HG03521 (cell line): ENCODE results near the gene CLSTN2.

Experiments used
- ATAC-seq: cut with Tn5 transposase; IDR thresholded peaks from one replicate; pipeline ENCODE4 v1.9.1; 2021; ENCODE audit warnings: mild to moderate bottlenecking, moderate library complexity; ENCODE audit not compliant: unreplicated experiment

The CLSTN2 gene

DNA sequence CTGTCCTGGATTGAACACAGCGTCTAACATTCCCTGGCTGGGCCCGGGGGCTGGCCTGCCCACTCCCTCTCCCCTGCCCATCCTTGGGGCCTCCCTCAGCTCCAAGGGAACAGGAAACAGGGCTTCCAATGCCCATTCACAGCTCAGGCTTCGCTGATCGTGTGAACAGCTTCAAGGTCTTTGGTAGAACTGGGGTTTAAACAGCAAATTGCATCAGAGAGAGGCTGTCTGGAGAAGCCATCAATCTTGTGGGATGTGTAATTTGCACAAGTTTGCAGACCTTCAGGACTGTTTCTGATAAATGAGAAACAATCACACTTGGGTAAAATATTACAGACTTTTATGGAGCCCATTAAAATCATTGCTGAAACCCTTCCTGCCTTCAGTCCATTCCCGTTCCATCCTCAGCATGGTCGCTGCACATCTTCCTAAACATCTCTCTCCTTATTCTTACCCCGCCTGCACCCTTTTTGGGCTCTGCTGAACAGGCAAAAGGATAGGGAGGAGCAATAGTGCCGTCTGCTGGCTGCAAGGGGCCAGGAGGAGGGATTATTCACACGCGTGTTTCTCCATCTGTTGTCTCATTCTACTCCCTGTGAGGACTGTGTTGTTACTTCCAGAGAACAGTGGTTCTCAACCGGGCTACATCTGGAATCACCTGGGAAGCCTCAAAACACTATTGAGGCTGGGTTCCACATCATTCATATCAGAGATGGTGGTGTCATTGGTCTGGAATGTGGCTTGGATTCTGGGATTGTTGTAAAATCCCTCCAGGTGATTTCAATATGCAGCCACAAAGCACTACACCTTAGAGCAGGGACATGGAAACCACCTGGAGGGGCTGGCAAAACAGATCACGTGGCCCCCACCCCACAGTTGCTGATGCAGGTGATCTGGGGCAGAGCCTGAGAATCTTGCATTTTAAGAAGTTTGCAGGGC is 116.3 kb downstream of the CLSTN2 start:
- ATAC-seq: no peak

DNA sequence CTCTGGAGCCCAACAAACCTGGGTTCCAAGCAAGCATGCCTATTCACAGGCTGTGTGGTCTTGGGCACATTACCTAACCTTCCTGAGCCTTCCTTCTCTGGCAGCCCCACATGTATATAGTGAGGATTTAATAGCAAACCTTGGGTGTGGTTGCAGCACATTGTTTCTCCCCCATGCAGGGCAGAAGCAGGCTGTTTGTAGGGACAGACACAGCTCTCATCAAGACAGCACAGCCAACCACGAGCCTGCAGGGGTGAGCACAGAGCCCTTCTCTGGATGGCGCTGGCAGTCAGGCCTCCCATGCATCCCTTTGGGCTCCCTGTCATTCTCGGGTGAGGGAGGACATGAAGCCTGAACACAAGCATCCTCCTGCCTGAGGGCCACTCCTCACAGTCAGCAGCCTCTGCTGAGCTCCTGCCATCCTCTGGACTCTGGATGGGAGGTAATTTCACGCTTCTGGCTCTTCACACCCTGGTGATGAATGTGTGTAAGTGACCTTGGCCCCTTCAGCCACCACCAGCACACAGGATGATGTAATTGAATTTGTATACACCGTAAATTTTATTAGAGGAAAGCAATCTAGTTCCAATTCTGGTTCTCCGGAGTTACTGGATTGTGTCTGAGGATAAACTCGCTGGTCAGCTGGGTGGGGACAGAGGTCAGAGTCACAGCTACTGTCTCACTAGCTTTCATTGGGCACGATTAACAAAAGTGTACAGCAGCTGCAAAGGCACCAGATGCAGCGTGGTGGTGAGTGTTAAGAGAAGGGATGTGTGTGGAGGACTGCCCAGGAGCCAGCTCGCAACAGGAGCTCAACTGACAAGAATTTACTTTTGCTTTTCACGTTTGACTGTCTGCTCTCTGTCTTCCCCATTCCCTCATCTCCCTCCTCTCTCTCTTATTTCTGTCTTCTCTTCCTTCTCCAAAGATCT is 118.1 kb downstream of the CLSTN2 start:
- ATAC-seq: no peak

DNA sequence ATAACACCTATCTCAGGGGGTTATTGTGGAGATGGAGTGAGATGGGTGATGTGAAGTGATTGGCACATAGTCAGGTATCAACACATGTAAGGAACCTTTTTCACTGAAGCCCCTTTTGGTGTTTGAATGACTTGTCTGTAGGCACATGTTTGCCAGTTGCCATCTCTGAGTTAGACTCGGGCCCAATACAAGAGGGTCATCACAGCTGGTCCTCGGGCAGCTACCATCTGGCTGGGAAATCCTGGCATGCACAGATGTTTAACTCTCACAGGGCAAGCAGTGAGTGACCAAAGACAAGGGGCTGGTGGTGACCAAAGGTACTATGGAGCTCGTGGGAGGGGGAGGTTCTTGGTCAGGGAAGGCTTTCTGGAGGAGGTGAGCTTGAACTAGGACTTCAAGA is 118.8 kb downstream of the CLSTN2 start:
- no peak for ATAC-seq

DNA sequence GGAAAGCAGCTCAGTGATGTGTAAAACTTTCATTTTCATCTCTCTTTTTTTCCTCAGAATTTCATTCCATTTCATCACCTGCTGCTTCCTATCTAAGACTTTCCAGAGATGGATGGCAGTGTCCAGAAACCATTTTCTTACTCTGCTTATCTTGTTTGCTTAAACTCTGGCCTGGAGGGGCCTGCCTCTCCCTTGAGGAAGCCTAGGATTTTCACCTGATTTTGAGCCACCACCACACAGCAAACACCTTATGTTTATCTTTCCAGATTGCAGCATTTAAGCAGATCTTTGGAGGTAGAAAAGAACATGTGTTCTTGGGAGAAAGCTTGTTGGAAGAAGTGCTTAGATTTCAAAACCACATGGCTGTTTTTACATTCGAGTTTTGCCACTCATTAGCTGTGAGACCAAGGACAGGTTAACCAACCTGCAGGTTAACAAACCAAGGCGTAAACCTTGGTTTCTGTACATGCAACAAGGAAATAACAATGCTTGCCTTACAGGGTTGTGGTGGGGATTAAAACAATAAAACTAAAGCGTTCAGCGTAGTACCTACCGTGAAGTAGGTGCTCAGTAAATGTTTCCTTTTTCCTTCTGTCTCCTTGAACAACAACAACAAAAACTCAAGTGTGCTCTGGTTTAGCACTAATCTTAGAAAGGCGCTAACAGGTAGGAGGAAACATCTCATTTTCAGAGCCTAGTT is 120.3 kb downstream of the CLSTN2 start:
- no peak for ATAC-seq

DNA sequence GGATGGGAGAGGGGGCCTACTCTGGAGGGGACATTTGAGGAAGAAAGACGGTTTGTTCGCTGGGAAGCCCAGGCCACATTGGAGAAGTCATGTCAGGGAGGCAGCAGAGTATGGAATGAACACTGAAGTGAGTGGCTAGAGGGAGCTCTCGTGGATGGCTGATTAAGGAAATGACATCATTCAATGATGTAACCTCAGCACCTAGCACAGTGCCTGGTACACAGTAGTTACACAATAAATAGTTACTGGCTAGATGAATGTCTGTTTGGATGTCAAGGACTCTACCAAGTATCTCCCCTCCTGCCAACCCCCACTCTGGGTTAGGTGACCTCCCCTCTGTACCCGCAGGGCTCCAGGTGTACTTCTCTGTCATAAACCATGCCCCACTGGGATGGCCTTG is 121.1 kb downstream of the CLSTN2 start:
- ATAC-seq: no peak

DNA sequence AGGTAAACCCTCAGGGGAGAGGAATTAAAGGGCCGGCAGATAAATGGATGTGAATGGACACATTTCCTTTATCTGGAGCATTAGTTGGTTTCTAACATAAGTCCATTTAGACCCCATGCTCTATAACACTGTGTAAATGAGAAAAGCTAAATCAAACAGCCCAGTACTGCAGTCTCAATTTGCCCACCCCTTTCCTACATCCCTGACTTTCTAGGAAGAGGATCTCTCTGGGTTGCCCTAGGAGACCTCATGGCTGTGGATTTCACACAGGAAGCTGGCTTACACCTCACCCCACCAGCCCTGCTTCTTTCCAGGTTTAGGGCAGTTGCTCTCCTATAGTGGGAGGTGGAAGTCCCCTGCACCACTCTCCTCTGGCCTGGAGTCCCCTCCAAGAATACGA is 126.2 kb downstream of the CLSTN2 start:
- no peak for ATAC-seq

DNA sequence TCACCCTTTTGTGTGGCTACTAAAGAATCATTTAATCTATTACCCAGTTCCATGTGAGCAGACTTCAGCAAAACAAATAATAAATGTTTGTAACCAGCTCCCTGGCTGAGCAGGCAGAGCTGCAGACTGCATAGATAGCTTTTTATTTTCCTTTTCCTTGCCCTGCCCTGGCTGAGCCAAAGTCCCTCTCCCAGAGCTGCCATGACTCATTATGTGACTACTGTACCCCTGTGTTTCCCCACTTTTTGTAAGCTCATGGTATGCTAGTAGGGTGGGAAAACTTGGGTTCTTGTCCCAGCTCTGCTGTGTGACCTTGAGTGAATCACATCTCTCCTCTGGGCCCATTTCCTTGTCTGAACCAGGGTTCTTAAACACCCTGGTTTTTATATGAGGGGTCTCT is 127.5 kb downstream of the CLSTN2 start:
- ATAC-seq: no peak

DNA sequence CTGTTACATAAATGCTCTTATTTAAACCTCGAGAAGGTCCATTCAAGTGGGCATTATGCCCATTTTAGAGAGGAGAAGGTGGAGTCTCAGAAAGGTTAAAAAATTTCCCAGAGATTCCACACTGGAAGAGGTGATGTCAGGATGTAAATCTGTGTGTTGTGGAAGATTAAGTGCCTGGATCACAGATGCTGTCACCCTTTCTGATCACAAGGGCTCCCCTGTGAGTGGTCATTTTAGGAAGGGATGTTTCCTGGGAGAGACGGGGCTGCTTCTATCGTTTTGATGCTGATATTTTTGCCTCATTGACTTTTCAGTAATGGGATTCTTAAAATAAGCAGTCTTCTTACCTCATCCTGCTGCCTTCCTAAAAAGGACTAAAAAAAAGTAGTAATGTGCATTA is 132.5 kb downstream of the CLSTN2 start:
- ATAC-seq: no peak

DNA sequence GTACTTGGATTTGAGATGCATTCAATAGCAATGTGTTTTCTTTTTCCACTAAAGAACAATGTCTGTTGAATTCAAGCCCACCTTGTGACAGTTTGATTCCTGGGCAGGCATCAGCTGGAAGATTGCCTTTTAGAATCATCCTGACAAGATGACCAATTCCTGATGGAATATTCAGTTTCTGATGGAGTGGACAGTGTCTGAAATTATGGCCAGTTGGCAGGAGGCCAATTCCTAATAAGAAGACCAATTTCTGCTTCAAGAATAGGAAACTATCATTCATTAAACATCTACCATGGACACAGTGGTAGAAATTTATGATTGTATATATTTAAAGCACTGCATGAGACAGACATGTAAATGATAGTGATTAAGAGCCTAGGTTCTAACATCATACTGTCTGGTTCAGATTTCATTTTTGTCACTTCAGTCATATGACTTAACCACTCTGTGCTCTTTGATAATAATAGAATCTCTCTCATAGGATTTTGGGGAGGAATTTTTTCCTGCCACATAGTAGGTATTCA is 133.6 kb downstream of the CLSTN2 start:
- no peak for ATAC-seq

DNA sequence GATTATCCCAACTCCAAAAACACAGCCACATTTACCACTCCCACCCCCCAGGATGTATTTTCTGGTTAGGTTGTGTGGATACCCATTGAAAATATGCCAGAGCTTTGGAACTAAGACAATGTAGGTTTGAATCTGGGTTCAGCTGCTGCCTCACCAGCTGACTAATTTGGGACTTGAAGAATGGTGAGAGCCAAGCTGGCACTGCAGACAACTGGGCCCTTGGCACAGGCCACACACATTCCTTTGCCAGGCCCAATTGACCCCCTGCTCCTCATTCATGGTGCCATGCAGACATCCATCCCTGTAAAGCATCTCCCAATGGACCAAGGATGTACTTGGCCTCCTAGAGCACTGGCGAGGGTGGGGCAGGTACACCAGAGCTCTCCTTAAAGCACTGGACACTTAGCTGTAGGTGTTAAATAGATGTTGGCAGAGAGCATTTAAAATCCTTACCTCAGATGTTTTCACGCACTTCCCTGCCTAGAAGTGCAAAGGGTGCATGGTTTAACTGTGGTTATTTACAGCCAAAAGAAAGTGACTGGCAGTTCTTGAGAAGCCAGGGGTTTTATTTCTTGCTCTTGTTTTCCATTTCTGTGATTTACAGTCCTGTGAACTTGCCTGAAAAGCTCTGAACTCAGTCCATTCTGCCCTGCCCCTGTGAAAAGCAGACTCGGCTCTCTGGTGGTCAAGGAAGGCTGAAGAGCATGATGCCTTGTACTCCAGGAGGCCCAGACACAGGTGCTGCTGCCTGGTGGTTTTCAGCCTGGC is 138.5 kb downstream of the CLSTN2 start:
- ATAC-seq: no peak

DNA sequence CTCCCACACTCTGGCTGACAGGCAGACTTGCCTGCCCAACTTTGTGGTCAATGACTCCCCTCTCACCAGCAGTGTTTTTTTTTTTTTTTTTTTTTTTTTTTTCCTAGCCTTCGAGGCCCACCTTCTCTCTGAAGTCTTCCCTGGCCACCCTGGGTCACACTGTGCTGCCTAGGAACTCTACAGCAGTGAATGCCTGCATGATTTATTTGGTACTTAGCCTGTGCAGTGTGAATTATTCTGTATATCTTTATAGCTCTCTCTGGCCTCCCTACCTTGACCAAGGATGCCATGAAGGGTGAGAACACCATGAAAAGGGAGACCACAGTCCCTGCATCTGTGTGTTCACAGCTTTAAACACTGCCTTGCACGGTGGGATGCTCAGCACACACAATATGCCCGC is 141.6 kb downstream of the CLSTN2 start:
- ATAC-seq: no peak

DNA sequence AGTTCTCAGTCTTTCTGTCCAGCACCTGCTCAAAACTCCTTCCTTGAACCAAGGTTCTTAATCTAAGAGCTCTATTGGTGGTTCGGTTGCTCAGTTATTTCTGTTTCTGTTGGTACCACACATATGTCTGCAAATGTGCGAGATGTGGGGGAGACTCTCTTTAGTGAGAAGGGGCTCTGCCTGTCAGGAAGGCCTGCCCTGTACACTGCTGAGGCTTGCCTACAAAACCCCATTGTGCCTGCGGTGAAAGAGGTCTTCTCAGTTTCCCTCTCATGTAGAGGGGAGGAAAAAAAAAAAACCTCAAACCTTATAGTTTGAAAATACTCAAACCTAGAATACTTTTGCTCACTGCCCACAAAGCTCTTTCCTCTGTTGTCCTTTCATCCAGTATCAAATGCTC is 142.4 kb downstream of the CLSTN2 start:
- no peak for ATAC-seq

DNA sequence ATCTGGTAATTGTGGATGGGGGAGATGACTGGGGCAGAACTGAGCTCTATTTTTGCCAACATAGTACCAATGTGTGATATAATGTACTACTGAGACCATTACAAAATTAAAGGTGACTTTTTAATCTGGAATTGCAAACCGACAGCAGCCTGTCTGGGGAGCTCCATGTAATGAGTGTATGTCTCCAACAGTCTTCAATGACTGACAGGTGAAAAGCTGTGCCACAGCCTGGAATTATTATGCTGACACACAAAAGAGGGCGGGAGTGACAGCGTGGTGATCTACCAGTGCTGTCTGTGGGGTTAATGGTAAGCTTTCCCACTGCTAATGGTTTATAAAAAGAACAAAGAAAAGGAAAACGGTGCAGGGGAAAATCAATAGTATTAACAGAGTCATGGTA is 143.4 kb downstream of the CLSTN2 start:
- ATAC-seq: no peak

DNA sequence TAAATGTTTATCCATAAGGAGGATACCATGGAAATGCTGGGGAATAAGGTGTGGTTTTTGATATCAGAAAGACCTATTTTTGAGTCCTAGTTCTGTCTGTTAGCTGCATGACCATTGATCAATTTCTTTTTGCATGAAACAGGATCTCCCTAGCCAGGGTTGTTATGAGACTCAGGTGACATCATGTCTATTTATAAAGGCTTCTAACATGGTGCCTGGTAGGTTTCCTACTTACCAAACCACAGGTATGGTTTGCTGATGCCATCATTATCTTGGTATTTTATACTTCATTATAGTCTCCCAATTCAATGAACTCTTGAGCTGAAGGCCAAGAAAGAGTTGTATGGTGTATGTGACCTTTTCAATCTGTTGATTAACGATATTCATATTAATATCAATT is 144.0 kb downstream of the CLSTN2 start:
- ATAC-seq: no peak

DNA sequence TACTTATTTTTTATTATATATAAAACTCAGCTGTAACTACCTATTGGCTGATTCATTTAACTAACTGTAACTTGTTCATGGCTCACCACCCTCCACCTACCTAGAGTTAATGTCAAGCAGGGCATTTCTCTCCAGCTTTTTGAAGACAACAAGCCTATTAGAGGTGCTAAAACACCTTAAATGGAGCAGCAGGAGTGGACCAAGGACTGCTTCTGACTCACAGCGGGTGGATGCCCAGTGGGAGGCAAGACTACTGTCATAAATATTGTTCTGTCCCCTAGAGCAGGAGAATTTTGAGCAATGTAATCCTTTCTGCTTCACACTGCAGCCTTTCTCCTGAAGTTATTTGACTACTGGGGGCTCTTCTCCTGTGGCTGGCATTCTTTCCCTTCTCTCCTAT is 146.9 kb downstream of the CLSTN2 start:
- ATAC-seq: no peak

DNA sequence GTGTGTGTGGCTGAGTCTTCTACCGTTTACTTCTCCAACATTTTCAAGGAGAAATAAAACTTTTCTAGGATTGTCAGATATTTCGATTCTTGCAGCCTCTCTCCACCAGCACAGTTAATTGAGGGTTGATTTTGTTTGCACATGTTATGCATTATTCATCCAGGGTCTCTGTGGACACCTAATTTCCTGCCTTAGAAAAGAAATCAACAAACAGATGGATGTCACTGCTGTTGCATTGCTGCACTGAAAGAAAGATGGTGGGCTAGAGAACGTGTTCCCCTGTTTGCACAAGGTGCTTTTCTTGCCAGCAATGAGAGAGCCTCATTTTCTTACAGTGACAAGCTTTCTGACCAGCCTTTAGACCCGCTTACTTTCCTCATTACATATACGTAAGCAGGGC is 150.0 kb downstream of the CLSTN2 start:
- ATAC-seq: no peak

DNA sequence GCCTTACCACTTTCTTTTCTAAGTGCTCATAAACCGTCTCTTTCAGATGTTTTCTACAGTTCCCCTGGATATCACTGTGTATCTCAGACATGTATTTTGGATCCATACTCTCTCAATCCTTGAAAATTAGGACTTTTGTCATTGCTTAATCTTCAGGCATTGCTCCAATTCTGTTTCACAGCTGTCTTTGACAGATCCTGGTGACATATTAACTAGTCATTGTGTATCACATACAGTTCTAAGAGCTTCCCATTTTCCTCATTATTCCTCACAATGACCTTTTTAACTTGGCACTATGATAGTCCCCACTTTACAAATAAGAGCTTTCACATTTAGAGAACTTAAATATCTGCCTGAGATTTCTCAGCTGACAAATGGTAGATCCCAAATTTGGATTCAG is 151.7 kb downstream of the CLSTN2 start:
- ATAC-seq: no peak

DNA sequence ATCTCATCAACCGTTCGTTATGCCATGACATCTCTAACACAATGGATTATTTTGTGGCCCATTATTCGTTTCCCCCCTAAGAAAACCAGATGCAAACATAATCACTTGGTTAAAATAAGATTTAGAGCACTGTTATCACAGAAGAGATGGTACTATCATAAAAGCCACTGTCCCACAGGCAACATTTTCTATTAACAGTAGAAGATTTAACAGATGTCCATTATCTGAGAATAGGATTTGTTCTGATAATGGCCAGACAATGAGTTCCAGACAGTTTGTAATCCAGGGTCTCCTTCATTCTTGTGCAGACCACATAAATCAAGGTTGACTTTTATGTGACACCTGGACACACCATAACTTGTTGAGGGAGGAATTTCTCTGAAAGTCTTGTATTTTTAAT is 153.1 kb downstream of the CLSTN2 start:
- no peak for ATAC-seq

DNA sequence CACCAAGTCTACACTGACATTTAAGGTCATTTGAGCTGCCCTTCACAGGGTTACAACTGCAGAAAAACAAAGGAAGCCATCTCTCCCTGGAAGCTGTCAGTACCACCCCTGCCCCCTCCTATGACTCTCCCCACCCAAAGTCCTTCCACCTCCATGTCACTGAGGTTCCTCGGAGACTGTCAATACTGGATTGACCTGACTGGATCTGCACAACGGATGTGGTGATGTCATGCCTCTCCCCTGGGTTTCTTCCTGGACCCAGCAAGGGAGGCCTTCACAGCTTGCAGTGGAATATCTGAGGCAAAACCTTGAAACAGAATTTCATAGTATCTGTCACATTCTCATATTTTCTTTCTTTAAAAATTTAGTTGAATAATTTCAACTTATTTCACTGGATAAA is 153.5 kb downstream of the CLSTN2 start:
- ATAC-seq: no peak

DNA sequence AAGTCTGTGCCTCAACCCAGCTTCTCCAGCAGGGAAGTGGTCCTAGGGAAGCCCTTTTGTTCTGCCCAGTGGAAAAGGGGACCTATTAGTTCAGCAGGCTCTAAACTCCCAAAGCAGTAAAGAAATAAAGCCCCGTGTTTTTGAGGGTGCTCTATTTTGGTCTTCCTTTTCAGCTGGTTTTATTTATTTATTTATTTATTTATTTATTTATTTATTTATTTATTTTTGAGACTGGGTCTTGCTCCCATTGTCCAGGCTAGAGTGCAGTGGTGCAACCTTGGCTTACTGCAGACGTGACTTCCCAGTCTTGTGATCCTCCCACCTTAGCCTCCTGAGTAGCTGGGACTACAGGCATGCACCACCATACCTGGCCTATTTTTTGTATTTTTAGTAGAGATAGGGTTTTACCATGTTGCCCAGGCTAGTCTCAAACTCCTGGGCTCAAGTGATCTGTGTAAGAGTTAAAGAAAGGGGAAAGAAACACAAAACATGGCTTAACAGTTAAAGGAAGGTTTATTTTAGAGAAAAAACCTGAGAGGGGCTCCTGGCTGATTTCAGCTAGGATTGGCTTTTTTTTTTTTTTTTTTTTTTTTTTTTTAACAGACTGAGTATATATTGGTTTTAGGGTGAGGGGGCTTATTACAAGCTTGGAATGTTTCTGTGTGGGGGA is 154.6 kb downstream of the CLSTN2 start:
- no peak for ATAC-seq
